ENCODE data around the gene UBE2E2. TPM values are rescaled to one million over a fixed set of nuclear protein-coding genes. Genes with fewer than 3 reads are reported as not detected.

UBE2E2 gene
- total and polyA plus RNA-seq, 12 donors = 19.5 to 63.8 (median 52.2) TPM

DNA sequence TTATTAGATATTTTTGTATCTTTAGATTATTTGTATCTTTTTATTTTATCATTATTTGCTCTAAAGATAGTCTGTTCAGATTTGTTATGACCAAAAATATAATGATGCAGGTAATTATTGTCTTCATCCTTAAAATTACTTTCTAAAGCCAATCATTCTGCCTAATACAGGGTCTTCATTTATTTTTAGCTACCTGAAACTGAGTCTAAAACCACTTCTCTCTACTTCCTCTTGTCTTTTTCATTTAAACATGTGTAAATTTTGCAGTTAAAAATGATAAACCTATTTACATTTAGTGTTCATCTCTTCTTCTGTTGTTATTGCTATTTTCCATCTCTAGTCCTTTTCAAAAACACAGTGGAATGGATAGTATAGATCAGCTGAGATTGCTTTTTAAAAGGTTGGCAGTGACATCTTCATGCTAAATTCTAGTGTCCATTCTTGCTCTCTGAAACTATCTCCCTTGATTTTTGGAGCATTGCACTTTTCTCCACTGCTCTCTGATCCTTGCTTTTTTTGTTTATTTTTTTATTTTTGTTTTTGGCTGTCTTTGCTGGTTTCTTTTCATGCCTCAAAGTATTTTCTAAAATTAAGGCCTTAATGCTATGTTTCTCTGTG lies 91.8 kb downstream of the UBE2E2 start:
- Histone ChIP-seq H3K27ac (no peak overlapping the region), H3K27me3 (no peaks in the 10 kb centered on the region), H3K4me1 (peaks cover 0 to 9% (median 0%) of the 10 kb centered on the region in 9 donors), H3K4me3 (no peak overlapping the region), H3K36me3 (no peaks in the 10 kb centered on the region), H3K9me3 (peaks cover 0 to 5% (median 0%) of the 10 kb centered on the region in 11 donors)
- ATAC-seq = no peak
- TF ChIP-seq, protein P1, sequence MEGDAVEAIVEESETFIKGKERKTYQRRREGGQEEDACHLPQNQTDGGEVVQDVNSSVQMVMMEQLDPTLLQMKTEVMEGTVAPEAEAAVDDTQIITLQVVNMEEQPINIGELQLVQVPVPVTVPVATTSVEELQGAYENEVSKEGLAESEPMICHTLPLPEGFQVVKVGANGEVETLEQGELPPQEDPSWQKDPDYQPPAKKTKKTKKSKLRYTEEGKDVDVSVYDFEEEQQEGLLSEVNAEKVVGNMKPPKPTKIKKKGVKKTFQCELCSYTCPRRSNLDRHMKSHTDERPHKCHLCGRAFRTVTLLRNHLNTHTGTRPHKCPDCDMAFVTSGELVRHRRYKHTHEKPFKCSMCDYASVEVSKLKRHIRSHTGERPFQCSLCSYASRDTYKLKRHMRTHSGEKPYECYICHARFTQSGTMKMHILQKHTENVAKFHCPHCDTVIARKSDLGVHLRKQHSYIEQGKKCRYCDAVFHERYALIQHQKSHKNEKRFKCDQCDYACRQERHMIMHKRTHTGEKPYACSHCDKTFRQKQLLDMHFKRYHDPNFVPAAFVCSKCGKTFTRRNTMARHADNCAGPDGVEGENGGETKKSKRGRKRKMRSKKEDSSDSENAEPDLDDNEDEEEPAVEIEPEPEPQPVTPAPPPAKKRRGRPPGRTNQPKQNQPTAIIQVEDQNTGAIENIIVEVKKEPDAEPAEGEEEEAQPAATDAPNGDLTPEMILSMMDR (IDR thresholded peaks at IDR 0.05) = no peak
- no peak for DNase-seq
- intact Hi-C loops (cut with DNase I) = no loop called here

DNA sequence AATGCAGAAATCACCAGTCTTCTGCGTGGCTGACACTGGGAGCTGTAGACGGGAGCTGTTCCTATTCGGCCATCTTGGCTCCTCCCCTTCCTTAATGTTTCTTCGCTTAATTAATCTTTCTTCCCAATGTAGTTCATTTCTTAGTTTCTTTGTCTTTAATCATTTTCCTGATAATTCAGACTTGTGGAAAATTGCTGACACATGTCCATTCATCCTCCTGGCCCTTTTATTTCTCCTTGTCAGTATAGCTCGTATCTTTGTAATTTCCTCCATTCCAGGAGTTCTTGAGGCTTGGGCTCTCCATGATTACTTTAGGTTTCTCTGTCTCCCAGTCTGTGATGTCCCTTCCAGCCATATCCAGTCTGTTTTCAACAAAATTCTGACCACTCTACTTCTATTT lies 98.7 kb downstream of the UBE2E2 start:
- WGBS, 2 donors = 87 to 93% methylated on average over 5 of the region's 5 CpGs
- Histone ChIP-seq H3K36me3 (no peaks in the 10 kb centered on the region), H3K27ac (no peak overlapping the region), H3K4me3 (no peak overlapping the region), H3K4me1 (peaks cover 0 to 44% (median 22%) of the 10 kb centered on the region in 9 donors), H3K27me3 (no peaks in the 10 kb centered on the region), H3K9me3 (peaks cover 0 to 1% (median 0%) of the 10 kb centered on the region in 11 donors)
- intact Hi-C loops (cut with DNase I) = no loop called here
- DNase-seq = no peak
- TF ChIP-seq, protein P1 (IDR thresholded peaks at IDR 0.05) = no peak
- ATAC-seq = no peak

DNA sequence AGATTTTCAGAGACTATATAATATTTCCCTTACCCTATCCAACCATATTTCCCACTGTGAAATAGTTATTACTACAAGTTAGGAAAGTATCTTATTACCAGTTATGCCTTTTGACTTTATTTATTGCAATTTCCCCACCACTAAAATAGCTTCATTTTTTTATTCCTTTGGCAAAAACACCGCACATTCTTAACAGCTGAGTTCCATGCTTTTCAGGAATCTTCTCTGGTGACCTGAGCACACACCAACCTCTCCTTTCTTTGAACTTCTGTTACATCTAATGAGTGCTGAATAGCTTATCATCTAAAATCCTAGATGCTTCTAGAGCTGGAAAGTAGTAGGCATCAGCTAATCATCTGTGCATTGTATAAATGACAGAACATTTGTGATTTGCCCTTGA lies 99.1 kb downstream of the UBE2E2 start:
- TF ChIP-seq, protein P1 (IDR thresholded peaks at IDR 0.05) = no peak
- intact Hi-C loops (cut with DNase I) = no loop called here
- ATAC-seq = no peak

DNA sequence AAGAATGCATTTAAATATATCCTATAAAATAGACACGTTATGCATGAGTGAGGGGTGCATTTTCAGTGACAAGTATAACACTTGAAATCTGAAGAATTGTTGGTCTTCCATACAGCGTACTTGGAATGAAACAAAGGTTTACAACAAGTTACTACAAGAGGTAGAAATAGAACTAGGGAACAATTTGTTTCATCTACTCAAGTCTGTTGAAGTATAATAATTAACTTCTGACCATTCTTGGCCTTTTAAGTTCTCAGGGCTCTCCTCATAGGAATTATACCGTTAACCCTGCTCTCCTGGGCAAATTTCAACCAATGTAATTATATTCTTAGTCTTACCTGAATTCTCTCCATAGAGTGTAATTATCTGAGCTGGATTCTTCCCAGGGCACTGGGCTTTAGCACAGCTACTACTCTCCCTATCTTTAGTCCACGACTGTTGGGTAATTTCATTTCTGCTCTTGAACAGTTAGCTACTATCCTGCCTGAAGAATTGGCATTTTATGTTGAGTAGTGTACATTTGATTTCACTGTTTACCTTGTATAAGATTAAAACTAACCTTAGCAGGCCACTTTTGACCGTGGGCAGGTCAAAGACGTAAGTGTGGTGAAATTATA lies 100.6 kb downstream of the UBE2E2 start:
- ATAC-seq = peak in 3 of 8 donors; percentile 39 to 74 (median 47)
- intact Hi-C loops (cut with DNase I) = no loop called here
- 72% methylated on average over 6 of the region's 6 CpGs for WGBS, 2 donors

More for the DNA sequence above, 99.1 kb downstream of the UBE2E2 start:
- WGBS, 2 donors = 82 to 92% methylated on average over 1 of the region's 1 CpG
- Histone ChIP-seq H3K36me3 (no peaks in the 10 kb centered on the region), H3K4me3 (no peak overlapping the region), H3K9me3 (no peaks in the 10 kb centered on the region), H3K27ac (no peak overlapping the region), H3K4me1 (peaks cover 0 to 44% (median 22%) of the 10 kb centered on the region in 9 donors), H3K27me3 (no peaks in the 10 kb centered on the region)
- no peak for DNase-seq

More for the DNA sequence above, 100.6 kb downstream of the UBE2E2 start:
- no peak for DNase-seq
- no peak overlapping the region for H3K4me3 ChIP-seq
- TF ChIP-seq, protein P1 (IDR thresholded peaks at IDR 0.05) = no peak
- H3K27me3 ChIP-seq = no peaks in the 10 kb centered on the region
- H3K9me3 ChIP-seq = no peaks in the 10 kb centered on the region
- no peaks in the 10 kb centered on the region for H3K36me3 ChIP-seq
- H3K4me1 ChIP-seq = peaks cover 0 to 44% (median 22%) of the 10 kb centered on the region in 9 donors
- no peak overlapping the region for H3K27ac ChIP-seq
